Sigmoid colon (tissue), 7 donors: ENCODE measurements around the gene ATG10. TPM values are rescaled to one million over a fixed set of nuclear protein-coding genes. Genes with fewer than 3 reads are reported as not detected.

Experiments used
- DNase-seq: peaks from one replicate; pipeline ENCODE4 v3.0.0-alpha.2; 2019
- H3K27ac ChIP-seq, 4 donors: fragments of 200-600 bp; sonication (generic); one replicate each; pipeline ENCODE4 v1.5.1; 2016 to 2019; ENCODE audit warnings: mild to moderate bottlenecking in 1 of 4
- H3K27me3 ChIP-seq, 3 donors: fragments of 200-600 bp; sonication (generic); one replicate each; pipeline ENCODE4 v1.5.1; 2019; ENCODE audit warnings: mild to moderate bottlenecking in 1 of 3
- H3K36me3 ChIP-seq, 4 donors: fragments of 200-600 bp; sonication (generic); one replicate each; pipeline ENCODE4 v1.5.1; 2016 to 2019
- H3K4me1 ChIP-seq, 4 donors: fragments of 200-600 bp; sonication (generic); one replicate each; pipeline ENCODE4 v1.5.1; 2017 to 2019
- H3K4me3 ChIP-seq, 4 donors: fragments of 200-600 bp; sonication (generic); one replicate each; pipeline ENCODE4 v1.5.1; 2017 to 2019; ENCODE audit warnings: mild to moderate bottlenecking in 2 of 4, moderate library complexity in 1 of 4
- H3K9me3 ChIP-seq, 4 donors: fragments of 200-600 bp in 3 of 4; sonication (generic) in 3 of 4; one replicate each; pipeline versions ENCODE4 v1.5.1 to v1.6.1; 2013 to 2019
- CTCF ChIP-seq, 4 experiments: fragments of 450-650 bp in 3 of 4; fragments of 200-600 bp in 1 of 4; IDR thresholded peaks; one replicate each; pipeline ENCODE4 v1.5.1; 2016 to 2019; ENCODE audit warnings: antibody characterized with exemption in 4 of 4, mild to moderate bottlenecking in 3 of 4, moderate library complexity in 2 of 4
- EP300 ChIP-seq, 4 donors: sonication (generic); formaldehyde crosslinking; IDR thresholded peaks; one replicate each; pipeline ENCODE4 v1.6.1; 2017; ENCODE audit warnings: antibody characterized with exemption in 4 of 4
- POLR2A ChIP-seq, 2 donors: fragments of 450-650 bp; IDR thresholded peaks; one replicate each; pipeline ENCODE4 v1.6.1; 2016; ENCODE audit warnings: antibody characterized with exemption in 2 of 2, mild to moderate bottlenecking in 2 of 2, moderate library complexity in 2 of 2
- POLR2AphosphoS5 ChIP-seq, 4 donors: sonication (generic); formaldehyde crosslinking; IDR thresholded peaks; one replicate each; pipeline ENCODE4 v1.6.1; 2017; ENCODE audit warnings: antibody characterized with exemption in 4 of 4
- WGBS, 2 donors: extraction: QIAGEN DNeasy Blood & Tissue Kit; methylation state at CpG; one replicate each; pipeline ENCODE4 v1.1.7; 2013; 5-methylcytosine and 5-hydroxymethylcytosine counted together
- intact Hi-C: fragments of 100-400 bp; cut with DNase I; formaldehyde crosslinking; loops from one replicate; pipeline ENCODE4 v1.15.1; 2023
- polyA plus RNA-seq, 3 donors: library from polyadenylated mRNA; stranded (reverse); fragments of 200-250 nt; gene quantifications; one replicate each; pipeline ENCODE4 v1.2.3, GENCODE V29; 2013
- total RNA-seq, 4 donors: library from RNA; depleted of rRNA; stranded (reverse); fragments of >200 nt; gene quantifications; one replicate each; pipeline ENCODE4 v1.1.0, GENCODE V29; 2016
- donor health status: healthy with polysubstance abuse.
- donor health status: Bipolar disorder and iron deficiency.
- donor health status: healthy.

The ATG10 gene
- total and polyA plus RNA-seq, 7 donors, result 4.2 to 13.2 (median 8.4) TPM

GRCh38 chr5:82274343-82275211, 302.8 kb downstream of the ATG10 start:
- no peak for DNase-seq
- Histone ChIP-seq H3K9me3 (no peaks in the 10 kb centered on the region), H3K4me1 (peaks cover 0 to 20% (median 12%) of the 10 kb centered on the region in 4 donors), H3K36me3 (peaks cover 13 to 40% (median 19%) of the 10 kb centered on the region in 4 donors), H3K27me3 (no peaks in the 10 kb centered on the region), H3K27ac (no peak overlapping the region), H3K4me3 (no peak overlapping the region)
- intact Hi-C loops, result no loop called here
- TF ChIP-seq POLR2A (IDR thresholded peaks at IDR 0.05) (no peak), EP300 (IDR thresholded peaks at IDR 0.05) (no peak), CTCF (IDR thresholded peaks at IDR 0.05) (no peak), POLR2AphosphoS5 (IDR thresholded peaks at IDR 0.05) (no peak)
- 92 to 95% methylated on average over 31 of the region's 31 CpGs for WGBS, 2 donors

GRCh38 chr5:82275216-82275664, 303.4 kb downstream of the ATG10 start:
- no peak overlapping the region for H3K4me3 ChIP-seq
- peaks cover 0 to 20% (median 13%) of the 10 kb centered on the region in 4 donors for H3K4me1 ChIP-seq
- peaks cover 13 to 40% (median 19%) of the 10 kb centered on the region in 4 donors for H3K36me3 ChIP-seq
- H3K27me3 ChIP-seq, result no peaks in the 10 kb centered on the region
- H3K9me3 ChIP-seq, result no peaks in the 10 kb centered on the region
- intact Hi-C loops, result no loop called here
- 92 to 93% methylated on average over 1 of the region's 1 CpG for WGBS, 2 donors
- no peak for TF ChIP-seq POLR2A (IDR thresholded peaks at IDR 0.05)
- TF ChIP-seq POLR2AphosphoS5 (IDR thresholded peaks at IDR 0.05), result no peak
- TF ChIP-seq EP300 (IDR thresholded peaks at IDR 0.05), result no peak
- no peak for TF ChIP-seq CTCF (IDR thresholded peaks at IDR 0.05)
- H3K27ac ChIP-seq, result no peak overlapping the region
- no peak for DNase-seq

GRCh38 chr5:82276800-82277612, 305.2 kb downstream of the ATG10 start:
- Histone ChIP-seq H3K4me3 (peak overlapping the region; percentile 64 to 97 (median 84)), H3K9me3 (no peaks in the 10 kb centered on the region), H3K36me3 (peaks cover 13 to 40% (median 19%) of the 10 kb centered on the region in 4 donors), H3K27me3 (no peaks in the 10 kb centered on the region), H3K27ac (peak overlapping the region in 3 of 4 donors; percentile 84 to 88 (median 87)), H3K4me1 (peaks cover 0 to 20% (median 13%) of the 10 kb centered on the region in 4 donors)
- no peak for DNase-seq
- no peak for TF ChIP-seq POLR2AphosphoS5 (IDR thresholded peaks at IDR 0.05)
- TF ChIP-seq CTCF (IDR thresholded peaks at IDR 0.05), result no peak
- TF ChIP-seq POLR2A (IDR thresholded peaks at IDR 0.05), result no peak
- TF ChIP-seq EP300 (IDR thresholded peaks at IDR 0.05), result no peak
- intact Hi-C loops, result no loop called here
- WGBS, 2 donors, result 64 to 68% methylated on average over 11 of the region's 11 CpGs

- H3K27me3 ChIP-seq, result no peaks in the 10 kb centered on the region
- H3K9me3 ChIP-seq, result no peaks in the 10 kb centered on the region
- intact Hi-C loops, result no loop called here
- H3K27ac ChIP-seq, result peak overlapping the region; percentile 84 to 88 (median 86)
- peaks cover 13 to 39% (median 19%) of the 10 kb centered on the region in 4 donors for H3K36me3 ChIP-seq
- peaks cover 0 to 20% (median 13%) of the 10 kb centered on the region in 4 donors for H3K4me1 ChIP-seq
- DNase-seq, result no peak
- H3K4me3 ChIP-seq, result peak overlapping the region; percentile 64 to 97 (median 84)
- TF ChIP-seq POLR2A (IDR thresholded peaks at IDR 0.05), result no peak
- no peak for TF ChIP-seq EP300 (IDR thresholded peaks at IDR 0.05)
- no peak for TF ChIP-seq CTCF (IDR thresholded peaks at IDR 0.05)
- no peak for TF ChIP-seq POLR2AphosphoS5 (IDR thresholded peaks at IDR 0.05)
- 0 to 2% methylated on average over 15 of the region's 15 CpGs for WGBS, 2 donors
Measured at GRCh38 chr5:82277613-82277986, 305.8 kb downstream of the ATG10 start.
